K562 treated with DMSO at 1 percent for 4 hours (cell line): Measurements from ENCODE around the gene MKRN1. TPM values are rescaled to one million over a fixed set of nuclear protein-coding genes. Genes with fewer than 3 reads are reported as not detected.

ENCODE experiments used
- total RNA-seq: library from RNA; unstranded; fragments of 300-600 nt; gene quantifications from 2 replicates; pipeline ENCODE4 v1.2.3, GENCODE V29; 2022; ENCODE audit not compliant: insufficient read depth

Gene MKRN1
- total RNA-seq = 107 and 108 TPM in 2 replicates

DNA sequence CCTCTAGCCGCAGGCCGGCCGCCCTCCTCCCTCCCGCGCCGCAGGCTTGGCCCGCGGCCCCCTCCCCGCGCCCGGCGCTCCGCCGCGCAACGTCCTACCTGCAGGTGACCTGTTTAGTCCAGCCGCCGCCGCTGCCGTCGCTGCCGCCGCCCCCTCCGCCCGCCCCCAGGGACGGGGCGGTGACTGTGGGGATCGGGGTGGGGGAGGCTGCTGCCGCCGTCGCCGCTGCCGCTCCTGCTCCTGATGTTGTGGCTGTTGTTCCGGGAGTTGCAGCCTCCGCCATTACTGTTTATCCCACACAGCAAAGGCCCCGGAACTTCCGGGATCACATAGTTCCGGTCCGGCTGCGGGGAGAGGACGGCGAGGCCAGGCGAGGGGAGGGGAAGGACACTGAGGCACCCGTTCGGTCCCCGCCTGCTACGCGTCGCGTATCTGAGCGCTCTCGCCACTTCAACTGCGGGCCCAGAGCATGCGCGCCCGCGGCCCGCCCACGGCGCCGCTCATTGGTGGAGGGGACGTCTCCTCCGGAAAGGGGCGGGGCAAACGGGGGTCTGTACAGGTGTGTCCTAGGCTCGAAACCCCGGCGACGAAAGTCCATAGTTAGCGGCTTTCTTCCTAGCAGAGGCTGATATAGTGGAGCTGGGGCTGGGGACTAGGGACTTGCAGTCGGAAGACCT is at the start of gene MKRN1:
Gene MKRN1, minus strand, starts transcription at position 444 of the 677 bp plus-strand sequence. Its CDS starts 161 bp downstream, at position 283.

GRCh38 chr7:140403878-140404564 is 75.3 kb downstream of the MKRN1 start, which contains the start of gene RAB19:
RAB19 (plus strand) TSS chr7:140404058; CDS start chr7:140407647, 3,589 bp downstream.

Other genes with a start within 250 kb of the MKRN1 start
- 20.1 and 27.4 TPM in 2 replicates for gene SLC37A3, start 81.0 kb downstream of the MKRN1 start, total RNA-seq
- gene RAB19, start 75.4 kb downstream of the MKRN1 start, total RNA-seq = not detected in 2 replicates
- not detected in 2 replicates for gene DENND2A, start 161.3 kb upstream of the MKRN1 start, total RNA-seq
- gene ADCK2, start 193.4 kb upstream of the MKRN1 start, total RNA-seq = 12.7 and 22.6 TPM in 2 replicates
- gene NDUFB2, start 217.2 kb upstream of the MKRN1 start, total RNA-seq = 270 and 355 TPM in 2 replicates